ENCODE results near the gene ERC2. TPM values are rescaled to one million over a fixed set of nuclear protein-coding genes. Genes with fewer than 3 reads are reported as not detected.

The ERC2 gene
- polyA plus RNA-seq, 3 donors = 2.6 to 4.0 (median 3.7) TPM

GRCh38 chr3:55477306-55478303 is 990.7 kb downstream of the ERC2 start:
- no peak for DNase-seq

GRCh38 chr3:55476515-55476914 is 991.8 kb downstream of the ERC2 start:
- DNase-seq = no peak

GRCh38 chr3:55474213-55474632 is 994.0 kb downstream of the ERC2 start:
- DNase-seq = no peak

GRCh38 chr3:55473788-55474187 is 994.5 kb downstream of the ERC2 start:
- DNase-seq = no peak

- no peak for DNase-seq
Observed at GRCh38 chr3:55471522-55472280, 996.6 kb downstream of the ERC2 start.

GRCh38 chr3:55471084-55471483 is 997.2 kb downstream of the ERC2 start:
- no peak for DNase-seq

GRCh38 chr3:55469957-55470526 is 998.2 kb downstream of the ERC2 start:
- DNase-seq = no peak

- no peak for DNase-seq
Observed at GRCh38 chr3:55468251-55468650, 1000.0 kb downstream of the ERC2 start.

GRCh38 chr3:55467099-55467498 is 1001.2 kb downstream of the ERC2 start:
- no peak for DNase-seq

GRCh38 chr3:55466526-55466925 is 1001.7 kb downstream of the ERC2 start:
- no peak for DNase-seq

- no peak for DNase-seq
Observed at GRCh38 chr3:55461896-55462295, 1006.4 kb downstream of the ERC2 start.

- no peak for DNase-seq
Observed at GRCh38 chr3:55459838-55460237, 1008.4 kb downstream of the ERC2 start.

Other genes starting within 250 kb of the ERC2 start
- 10 to 100 TPM; 29.0 to 58.4 (median 47.6) TPM for gene CCDC66, start 88.7 kb upstream of the ERC2 start, polyA plus RNA-seq (ENCODE audit: insufficient read length in 3 of 3)
- gene TASOR, start 214.8 kb upstream of the ERC2 start, polyA plus RNA-seq (ENCODE audit: insufficient read length in 3 of 3) = 10 to 100 TPM; 67.6 to 91.9 (median 78.4) TPM

Measured in renal pelvis (tissue), 4 donors.